A673 (cell line): ENCODE results near the gene PTMS. TPM values are rescaled to one million over a fixed set of nuclear protein-coding genes. Genes with fewer than 3 reads are reported as not detected.

ENCODE experiments used
- BruUV-seq: library from RNA; stranded (reverse); fragments of 400-500 nt; replicated peaks from 2 replicates; lab custom pipeline; 2021; lab: Mats Ljungman, UMichigan
- CTCF ChIA-PET: fragments of 300-600 bp; sonication (Branson Sonifier 250); formaldehyde crosslinking; loops from one replicate; lab custom pipeline; 2022; ENCODE audit warnings: antibody characterized with exemption; lab: Charles Lee
- POLR2A ChIA-PET: fragments of 300-600 bp; sonication (Branson Sonifier 250); formaldehyde crosslinking; loops from one replicate; lab custom pipeline; 2022; ENCODE audit warnings: antibody characterized with exemption; ENCODE audit not compliant: low non-redundant PET; lab: Charles Lee
- DNase-seq: peaks from one replicate; pipeline ENCODE4 v3.0.0-alpha.2; 2015; ENCODE audit warnings: low spot score
- H3K27ac ChIP-seq: fragments of 200-600 bp; sonication (generic); 2 replicates; pipeline ENCODE4 v1.5.1; 2016; ENCODE audit warnings: mixed run types, low read depth, mild to moderate bottlenecking, mixed read lengths, antibody characterized with exemption, low read length; ENCODE audit not compliant: poor library complexity, severe bottlenecking
- H3K27me3 ChIP-seq: fragments of 200-600 bp; sonication (generic); replicated peaks from 2 replicates; pipeline ENCODE4 v1.6.1; 2017; ENCODE audit warnings: mixed run types, low read depth, mild to moderate bottlenecking, mixed read lengths, antibody characterized with exemption, low read length; ENCODE audit not compliant: insufficient read depth, poor library complexity
- H3K36me3 ChIP-seq: fragments of 200-600 bp; sonication (generic); 2 replicates; pipeline ENCODE4 v1.6.1; 2016; ENCODE audit warnings: mixed run types, mild to moderate bottlenecking, mixed read lengths, antibody characterized with exemption, low read length; ENCODE audit not compliant: insufficient read depth, poor library complexity, severe bottlenecking
- H3K4me1 ChIP-seq: fragments of 200-600 bp; sonication (generic); 2 replicates; pipeline ENCODE4 v1.6.1; 2017; ENCODE audit warnings: mixed run types, mild to moderate bottlenecking, mixed read lengths, antibody characterized with exemption, low read length; ENCODE audit not compliant: insufficient read depth, poor library complexity, severe bottlenecking
- H3K4me3 ChIP-seq: fragments of 200-600 bp; sonication (generic); 2 replicates; pipeline ENCODE4 v1.5.1; 2016; ENCODE audit warnings: low read depth, mixed run types, mild to moderate bottlenecking, mixed read lengths, low read length; ENCODE audit not compliant: poor library complexity, severe bottlenecking
- H3K9me3 ChIP-seq: fragments of 200-600 bp; sonication (generic); 2 replicates; pipeline ENCODE4 v1.6.1; 2016; ENCODE audit warnings: mixed run types, low read depth, mild to moderate bottlenecking, mixed read lengths, antibody characterized with exemption, low read length; ENCODE audit not compliant: poor library complexity, severe bottlenecking
- CTCF ChIP-seq: fragments of 300-800, 200-600 bp; sonication (generic); conservative IDR thresholded peaks from 2 replicates; pipeline ENCODE4 v1.5.1; 2017; ENCODE audit warnings: low read depth, mild to moderate bottlenecking, antibody characterized with exemption, low read length, moderate library complexity, mixed read lengths
- EZH2 ChIP-seq: fragments of 200-600 bp; sonication (generic); IDR thresholded peaks from 2 replicates; pipeline ENCODE4 v1.6.1; 2017; ENCODE audit warnings: borderline replicate concordance, low read depth, mild to moderate bottlenecking, mixed read lengths, antibody characterized with exemption, low read length; ENCODE audit not compliant: poor library complexity, severe bottlenecking
- intact Hi-C: fragments of 100-400 bp; cut with micrococcal nuclease; formaldehyde crosslinking; loops from one replicate; pipeline ENCODE4 v1.10.0; 2022; ENCODE audit not compliant: unreplicated experiment
- total RNA-seq: library from RNA; stranded (reverse); gene quantifications from 2 replicates; pipeline ENCODE4 v1.2.3, GENCODE V29; 2021

The PTMS gene
- total RNA-seq, 1 experiment from 2014 or later = 620 TPM

- Histone ChIP-seq H3K27ac (peak overlapping the region; percentile 99), H3K27me3 (no peaks in the 10 kb centered on the region), H3K36me3 (peaks cover 33% of the 10 kb centered on the region), H3K4me3 (peak overlapping the region; percentile 100), H3K9me3 (no peaks in the 10 kb centered on the region), H3K4me1 (peaks cover 18% of the 10 kb centered on the region)
- BruUV-seq = no TSS peak
- no peak for DNase-seq
- TF ChIP-seq CTCF (no peak), EZH2 (no peak)
- intact Hi-C loops = loop anchor here (1.0 to 5.0 kb wide), 4 partner anchors 13 to 183 kb away; partner anchors contain the start of gene PTMS
- ChIA-PET CTCF (interaction anchor here (0.6 to 2.5 kb wide), 11 partner anchors 10 to 119 kb away, joined by 3 to 21 read pairs (median 6); partner anchors contain the start of genes PTMS, SPSB2 and ZNF384), POLR2A (interaction anchor here (0.6 to 1.4 kb wide), 3 partner anchors 12 to 190 kb away, joined by 3 to 6 read pairs (median 3); partner anchors contain the start of genes C12orf57 and RNU7-1)
Measured at GRCh38 chr12:6753772-6754356, 12.3 kb upstream of the PTMS start.

- H3K4me3 ChIP-seq = no peak overlapping the region
- no peak for DNase-seq
- no TSS peak for BruUV-seq
- TF ChIP-seq CTCF = no peak
- no peak for TF ChIP-seq EZH2
- H3K4me1 ChIP-seq = peaks cover 18% of the 10 kb centered on the region
- POLR2A ChIA-PET = interaction anchor here (1.1 kb wide), 1 partner anchor 189 kb away, joined by 3 read pairs; the partner anchor contains the start of genes C12orf57 and RNU7-1
- CTCF ChIA-PET = interaction anchor here (0.6 to 1.5 kb wide), 6 partner anchors 18 to 118 kb away, joined by 6 to 8 read pairs (median 6); partner anchors contain the start of gene SPSB2
- H3K27me3 ChIP-seq = no peaks in the 10 kb centered on the region
- no peaks in the 10 kb centered on the region for H3K9me3 ChIP-seq
- H3K27ac ChIP-seq = peak overlapping the region; percentile 99
- intact Hi-C loops = loop anchor here (5.0 kb wide), 1 partner anchor 183 kb away; no protein-coding TSS in a partner anchor
- peaks cover 27% of the 10 kb centered on the region for H3K36me3 ChIP-seq
Measured at GRCh38 chr12:6754411-6754810, 11.8 kb upstream of the PTMS start.

GRCh38 chr12:6757028-6757690, 9.0 kb upstream of the PTMS start:
- H3K27ac ChIP-seq = no peak overlapping the region
- H3K36me3 ChIP-seq = no peaks in the 10 kb centered on the region
- no peaks in the 10 kb centered on the region for H3K27me3 ChIP-seq
- no peak overlapping the region for H3K4me3 ChIP-seq
- ChIA-PET CTCF (no interaction called here), POLR2A (no interaction called here)
- TF ChIP-seq EZH2 (no peak), CTCF (no peak)
- H3K9me3 ChIP-seq = no peaks in the 10 kb centered on the region
- intact Hi-C loops = no loop called here
- no TSS peak for BruUV-seq
- DNase-seq = no peak
- peaks cover 10% of the 10 kb centered on the region for H3K4me1 ChIP-seq
